ENCODE data around the gene AKAP7. TPM values are rescaled to one million over a fixed set of nuclear protein-coding genes. Genes with fewer than 3 reads are reported as not detected.

AKAP7 gene
- total RNA-seq, 4 donors from 2014 or later: 6.2 to 18.7 (median 8.4) TPM

GRCh38 chr6:131103296-131103695 is 32.0 kb upstream of the AKAP7 start:
- Histone ChIP-seq H3K4me3 (no peak overlapping the region), H3K27ac (replicated peaks in 1 of 4) (no peak overlapping the region), H3K27me3 (no peaks in the 10 kb centered on the region), H3K4me1 (no peaks in the 10 kb centered on the region), H3K36me3 (no peaks in the 10 kb centered on the region), H3K9me3 (no peaks in the 10 kb centered on the region)
- intact Hi-C loops (cut with DNase I): no loop called here
- DNase-seq (ENCODE audit: extremely low spot score): no peak
- TF ChIP-seq EP300 (IDR thresholded peaks at IDR 0.05) (no peak), CTCF (IDR thresholded peaks at IDR 0.05) (no peak), POLR2A (IDR thresholded peaks at IDR 0.05; ENCODE audit: low read depth) (no peak), POLR2AphosphoS5 (IDR thresholded peaks at IDR 0.05) (no peak)
- 89% methylated on average over 4 of the region's 4 CpGs for WGBS

- no peak for TF ChIP-seq POLR2A (IDR thresholded peaks at IDR 0.05; ENCODE audit: low read depth)
- TF ChIP-seq CTCF (IDR thresholded peaks at IDR 0.05): no peak
- TF ChIP-seq POLR2AphosphoS5 (IDR thresholded peaks at IDR 0.05): no peak
- TF ChIP-seq EP300 (IDR thresholded peaks at IDR 0.05): no peak
- whole genome bisulfite sequencing: 90% methylated on average over 1 of the region's 1 CpG
- H3K4me1 ChIP-seq: no peaks in the 10 kb centered on the region
- H3K27me3 ChIP-seq: no peaks in the 10 kb centered on the region
- no peaks in the 10 kb centered on the region for H3K36me3 ChIP-seq
- H3K4me3 ChIP-seq: no peak overlapping the region
- H3K9me3 ChIP-seq: no peaks in the 10 kb centered on the region
- no peak overlapping the region for H3K27ac ChIP-seq (replicated peaks in 1 of 4)
- intact Hi-C loops (cut with DNase I): no loop called here
- no peak for DNase-seq (ENCODE audit: extremely low spot score)
These were observed 31.4 kb upstream of the AKAP7 start for GRCh38 chr6:131103901-131104300.

- TF ChIP-seq POLR2A (IDR thresholded peaks at IDR 0.05; ENCODE audit: low read depth) (no peak), CTCF (IDR thresholded peaks at IDR 0.05) (no peak), POLR2AphosphoS5 (IDR thresholded peaks at IDR 0.05) (no peak), EP300 (IDR thresholded peaks at IDR 0.05) (no peak)
- 84% methylated on average over 1 of the region's 1 CpG for WGBS
- intact Hi-C loops (cut with DNase I): no loop called here
- Histone ChIP-seq H3K4me1 (no peaks in the 10 kb centered on the region), H3K27ac (replicated peaks in 1 of 4) (no peak overlapping the region), H3K36me3 (no peaks in the 10 kb centered on the region), H3K27me3 (no peaks in the 10 kb centered on the region), H3K4me3 (no peak overlapping the region), H3K9me3 (no peaks in the 10 kb centered on the region)
- no peak for DNase-seq (ENCODE audit: extremely low spot score)
These were observed 28.1 kb upstream of the AKAP7 start for GRCh38 chr6:131107151-131107550.

GRCh38 chr6:131112249-131112648 is 23.0 kb upstream of the AKAP7 start:
- TF ChIP-seq CTCF (IDR thresholded peaks at IDR 0.05) (no peak), POLR2A (IDR thresholded peaks at IDR 0.05; ENCODE audit: low read depth) (no peak), EP300 (IDR thresholded peaks at IDR 0.05) (no peak), POLR2AphosphoS5 (IDR thresholded peaks at IDR 0.05) (no peak)
- H3K27me3 ChIP-seq: no peaks in the 10 kb centered on the region
- H3K9me3 ChIP-seq: peaks cover 0 to 2% (median 0%) of the 10 kb centered on the region in 4 donors
- H3K36me3 ChIP-seq: no peaks in the 10 kb centered on the region
- no peak for DNase-seq (ENCODE audit: extremely low spot score)
- intact Hi-C loops (cut with DNase I): no loop called here
- H3K27ac ChIP-seq (replicated peaks in 1 of 4): no peak overlapping the region
- H3K4me3 ChIP-seq: no peak overlapping the region
- H3K4me1 ChIP-seq: peaks cover 0 to 4% (median 0%) of the 10 kb centered on the region in 4 donors
- 96% methylated on average over 1 of the region's 1 CpG for WGBS

GRCh38 chr6:131115651-131116050 is 19.6 kb upstream of the AKAP7 start:
- intact Hi-C loops (cut with DNase I): loop anchor here (2.0 kb wide), 1 partner anchor 229 kb away; no protein-coding TSS in a partner anchor
- no peak overlapping the region for H3K4me3 ChIP-seq
- peaks cover 0 to 7% (median 0%) of the 10 kb centered on the region in 4 donors for H3K9me3 ChIP-seq
- no peak for DNase-seq (ENCODE audit: extremely low spot score)
- no peaks in the 10 kb centered on the region for H3K36me3 ChIP-seq
- no peak for TF ChIP-seq POLR2A (IDR thresholded peaks at IDR 0.05; ENCODE audit: low read depth)
- no peak for TF ChIP-seq POLR2AphosphoS5 (IDR thresholded peaks at IDR 0.05)
- no peak for TF ChIP-seq CTCF (IDR thresholded peaks at IDR 0.05)
- TF ChIP-seq EP300 (IDR thresholded peaks at IDR 0.05): no peak
- H3K27me3 ChIP-seq: no peaks in the 10 kb centered on the region
- WGBS: 93% methylated on average over 1 of the region's 1 CpG
- H3K27ac ChIP-seq (replicated peaks in 1 of 4): no peak overlapping the region
- H3K4me1 ChIP-seq: peaks cover 0 to 4% (median 0%) of the 10 kb centered on the region in 4 donors
